ENCODE results near the gene FCGBP. TPM values are rescaled to one million over a fixed set of nuclear protein-coding genes. Genes with fewer than 3 reads are reported as not detected.

FCGBP gene
- total and polyA plus RNA-seq, 2 of the 4 experiments (the other 2 are of a cell fraction), result under 0.01 to 0.03 TPM

DNA sequence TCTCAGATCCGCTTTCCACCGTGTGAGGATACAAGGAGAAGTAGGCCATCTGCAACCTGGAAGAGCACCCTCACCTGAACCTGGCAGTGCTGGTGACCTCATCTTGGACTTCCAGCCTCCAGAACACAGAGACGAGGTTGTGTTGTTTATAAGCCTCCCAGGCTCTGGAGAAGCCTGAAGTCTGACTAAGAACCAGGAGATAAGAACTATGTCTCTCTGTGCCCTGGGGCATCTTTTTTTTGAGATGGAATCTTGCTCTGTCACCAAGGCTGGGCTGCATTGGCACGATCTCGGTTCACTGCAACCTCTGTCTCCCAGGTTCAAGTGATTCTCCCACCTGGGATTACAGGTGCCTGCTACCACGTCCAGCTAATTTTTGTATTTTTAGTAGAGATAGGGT is 14.5 kb downstream of the FCGBP start:
- H3K27me3 ChIP-seq (ENCODE audit: control insufficient read depth, insufficient read depth, low read length), result peaks cover 3% of the 10 kb centered on the region; the same call in 1 of the 2 replicates
- in situ Hi-C loops (cut with MboI; ENCODE audit: low sequenced_read_pairs), result no loop called here
- H2BK15ac ChIP-seq (ENCODE audit: low read depth, low read length), result no peak overlapping the region
- no peaks in the 10 kb centered on the region for H3K79me1 ChIP-seq (ENCODE audit: low read depth in 1 of 2, low read length in 2 of 2)
- no peak overlapping the region for H3K18ac ChIP-seq (ENCODE audit: low read depth, low read length)
- no peak overlapping the region for H2BK5ac ChIP-seq (ENCODE audit: low read depth, low read length, poor library complexity, severe bottlenecking)
- H2BK20ac ChIP-seq (ENCODE audit: low read depth, low read length), result no peak overlapping the region
- no peak overlapping the region for H3K9ac ChIP-seq (ENCODE audit: low read depth, low read length)
- no peak for TF ChIP-seq NFE2L2 (IDR thresholded peaks at IDR 0.05; ENCODE audit: low read depth, low read length)
- no peak for TF ChIP-seq MXI1 (IDR thresholded peaks at IDR 0.05; ENCODE audit: borderline replicate concordance, low read depth, low read length)
- no peak overlapping the region for H3K14ac ChIP-seq (replicated peaks; ENCODE audit: low read depth, low read length)
- H4K20me1 ChIP-seq (ENCODE audit: insufficient read depth, low read length), result no peaks in the 10 kb centered on the region
- H2BK120ac ChIP-seq (ENCODE audit: low read depth, low read length), result no peak overlapping the region
- ATAC-seq (ENCODE audit: low read depth) (no peak), DNase-seq (no peak)
- dilution Hi-C loops (cut with HindIII; ENCODE audit: low sequenced_read_pairs, unreplicated experiment), result no loop called here
- H3K4me2 ChIP-seq (ENCODE audit: low read depth, low read length), result no peak overlapping the region
- H3K56ac ChIP-seq (ENCODE audit: extremely low read depth, insufficient read depth, low read length), result no peak overlapping the region
- H4K5ac ChIP-seq (ENCODE audit: low read depth, low read length), result no peak overlapping the region
- H3K36me3 ChIP-seq (ENCODE audit: control insufficient read depth, insufficient read depth, low read length), result no peaks in the 10 kb centered on the region
- no peaks in the 10 kb centered on the region for H3K9me1 ChIP-seq (ENCODE audit: insufficient read depth, low read length)
- intact Hi-C loops (cut with micrococcal nuclease), result no loop called here
- H2AK9ac ChIP-seq (replicated peaks; ENCODE audit: low read depth, low read length, poor library complexity), result no peak overlapping the region
- H3K23ac ChIP-seq (ENCODE audit: low read depth, low read length), result no peak overlapping the region
- no peak overlapping the region for H3K4me3 ChIP-seq (ENCODE audit: insufficient read depth, low read depth, low read length)
- ChIA-PET CTCF (no interaction called here), POLR2A (ENCODE audit: unreplicated experiment) (no interaction called here)
- H2AFZ ChIP-seq (replicated peaks; ENCODE audit: low read length, poor library complexity), result no peak overlapping the region
- no peaks in the 10 kb centered on the region for H3K9me3 ChIP-seq (ENCODE audit: control insufficient read depth, insufficient read depth, low read length)
- WGBS, 2 experiments (ENCODE audit: extremely low coverage in 2 of 2, insufficient read length in 1 of 2), result no CpG with 5 or more reads among the region's 6 CpGs
- H3K4me1 ChIP-seq (ENCODE audit: control insufficient read depth, insufficient read depth, low read length), result no peaks in the 10 kb centered on the region
- H3K4ac ChIP-seq (ENCODE audit: low read depth, low read length), result no peak overlapping the region
- BruUV-seq (replicated peaks), result no TSS peak
- no peak overlapping the region for H4K91ac ChIP-seq (ENCODE audit: insufficient read depth, low read depth, low read length)
- no peak overlapping the region for H2AK5ac ChIP-seq (ENCODE audit: low read depth, low read length)
- H3K27ac ChIP-seq (ENCODE audit: insufficient read depth, low read length), result no peak overlapping the region
- no peak overlapping the region for H4K8ac ChIP-seq (ENCODE audit: low read depth in 2 of 2, low read length in 2 of 2)

All from IMR-90 (cell line).